ENCODE results near the gene CERS1.
A peak's percentile ranks its signal among the peaks of the same experiment; 100 is the strongest.

The CERS1 gene

DNA sequence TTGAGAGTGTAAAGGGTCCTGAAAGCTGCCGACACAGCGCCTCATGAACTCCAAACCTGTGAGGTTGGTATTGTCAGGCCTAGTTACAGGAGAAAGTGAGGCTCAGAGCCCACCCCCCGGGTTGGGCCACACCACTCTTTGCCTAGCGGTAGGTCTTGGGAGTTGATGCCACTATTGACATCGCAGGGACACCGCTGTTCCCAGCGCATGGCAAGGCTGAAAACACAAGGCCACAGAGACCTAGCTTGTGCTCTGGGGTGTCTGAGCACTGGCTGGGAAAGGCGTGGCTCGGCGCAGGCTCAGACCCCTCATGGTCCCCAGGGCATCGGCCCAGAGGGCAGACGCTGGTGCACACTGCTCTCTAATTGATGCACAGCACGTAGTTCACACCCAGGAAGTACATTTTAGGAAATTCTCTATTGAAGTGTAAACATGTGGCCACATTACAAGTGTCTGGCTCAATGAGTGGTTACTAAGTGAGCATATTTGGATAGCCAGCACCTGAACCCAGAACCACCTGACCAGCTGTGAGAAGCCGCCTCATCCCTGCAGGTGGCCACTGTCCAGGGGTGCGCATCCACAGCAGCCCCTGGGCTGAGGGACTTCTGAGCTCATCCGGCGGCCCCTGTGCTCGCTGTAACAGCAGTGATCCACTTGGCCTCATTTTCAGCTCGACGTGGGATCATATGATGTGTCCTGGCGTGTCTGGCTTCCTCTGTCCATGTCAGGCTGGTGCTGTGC lies 36.9 kb downstream of the CERS1 start:
- no peak for DNase-seq (ENCODE audit: low read depth, low spot score)
- CTCF ChIA-PET: interaction anchor here (0.7 to 13.9 kb wide), 6 partner anchors 7 to 408 kb away, joined by 3 to 249 read pairs (median 4); no protein-coding TSS in a partner anchor
- H3K4me3 ChIP-seq (ENCODE audit: low read depth, low read length): no peak overlapping the region
- POLR2A ChIA-PET: no interaction called here
- TF ChIP-seq, protein P1, sequence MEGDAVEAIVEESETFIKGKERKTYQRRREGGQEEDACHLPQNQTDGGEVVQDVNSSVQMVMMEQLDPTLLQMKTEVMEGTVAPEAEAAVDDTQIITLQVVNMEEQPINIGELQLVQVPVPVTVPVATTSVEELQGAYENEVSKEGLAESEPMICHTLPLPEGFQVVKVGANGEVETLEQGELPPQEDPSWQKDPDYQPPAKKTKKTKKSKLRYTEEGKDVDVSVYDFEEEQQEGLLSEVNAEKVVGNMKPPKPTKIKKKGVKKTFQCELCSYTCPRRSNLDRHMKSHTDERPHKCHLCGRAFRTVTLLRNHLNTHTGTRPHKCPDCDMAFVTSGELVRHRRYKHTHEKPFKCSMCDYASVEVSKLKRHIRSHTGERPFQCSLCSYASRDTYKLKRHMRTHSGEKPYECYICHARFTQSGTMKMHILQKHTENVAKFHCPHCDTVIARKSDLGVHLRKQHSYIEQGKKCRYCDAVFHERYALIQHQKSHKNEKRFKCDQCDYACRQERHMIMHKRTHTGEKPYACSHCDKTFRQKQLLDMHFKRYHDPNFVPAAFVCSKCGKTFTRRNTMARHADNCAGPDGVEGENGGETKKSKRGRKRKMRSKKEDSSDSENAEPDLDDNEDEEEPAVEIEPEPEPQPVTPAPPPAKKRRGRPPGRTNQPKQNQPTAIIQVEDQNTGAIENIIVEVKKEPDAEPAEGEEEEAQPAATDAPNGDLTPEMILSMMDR (IDR thresholded peaks at IDR 0.05; ENCODE audit: insufficient read depth, low read length, missing control alignments): no peak

- H3K4me3 ChIP-seq (ENCODE audit: low read depth, low read length): no peak overlapping the region
- TF ChIP-seq, protein P1 (IDR thresholded peaks at IDR 0.05; ENCODE audit: insufficient read depth, low read length, missing control alignments): no peak
- no peak for DNase-seq (ENCODE audit: low read depth, low spot score)
- CTCF ChIA-PET: interaction anchor here (1.4 to 13.9 kb wide), 4 partner anchors 8 to 269 kb away, joined by 3 to 249 read pairs (median 40); partner anchors contain the start of gene REX1BD
- POLR2A ChIA-PET: no interaction called here
These were observed 38.7 kb downstream of the CERS1 start for GRCh38 chr19:18857223-18857622.

DNA sequence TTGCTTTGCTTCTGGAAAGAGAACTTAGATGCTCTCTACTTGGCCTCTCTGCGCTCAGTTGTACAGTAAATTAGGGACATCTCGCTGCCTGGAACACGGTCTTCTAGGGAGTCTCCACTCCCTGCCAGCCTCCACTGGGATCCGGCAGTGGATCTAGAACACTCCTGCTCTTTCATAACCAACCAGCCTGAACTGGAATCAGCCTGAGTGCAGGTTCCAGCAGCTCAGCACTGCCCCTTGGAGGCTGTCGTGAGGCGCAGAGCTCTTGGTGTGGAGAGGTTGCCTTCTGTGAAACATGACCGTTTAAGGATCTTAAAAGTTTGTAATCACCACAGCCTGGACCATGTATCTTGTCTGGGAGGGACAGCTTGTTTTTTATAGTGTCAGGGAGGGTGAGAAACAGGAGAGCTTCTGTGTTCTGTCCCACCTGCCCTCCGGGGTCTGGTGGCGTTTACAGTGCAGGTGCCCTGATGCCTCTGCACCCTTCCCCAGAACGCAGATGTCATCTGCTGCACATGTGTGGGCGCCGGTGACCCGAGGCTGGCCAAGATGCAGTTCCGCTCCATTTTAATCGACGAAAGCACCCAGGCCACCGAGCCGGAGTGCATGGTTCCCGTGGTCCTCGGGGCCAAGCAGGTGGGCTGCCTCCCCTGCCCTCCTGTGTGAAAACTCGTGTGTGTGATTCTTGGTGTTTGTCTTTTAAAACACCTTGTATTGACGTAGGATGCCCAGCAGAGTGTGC lies 39.4 kb downstream of the CERS1 start:
- ChIA-PET POLR2A (no interaction called here), CTCF (interaction anchor here (1.4 to 13.9 kb wide), 5 partner anchors 9 to 268 kb away, joined by 3 to 249 read pairs (median 21); partner anchors contain the start of gene REX1BD)
- DNase-seq (ENCODE audit: low read depth, low spot score): no peak
- no peak overlapping the region for H3K4me3 ChIP-seq (ENCODE audit: low read depth, low read length)
- TF ChIP-seq, protein P1 (IDR thresholded peaks at IDR 0.05; ENCODE audit: insufficient read depth, low read length, missing control alignments): peak; percentile 51

DNA sequence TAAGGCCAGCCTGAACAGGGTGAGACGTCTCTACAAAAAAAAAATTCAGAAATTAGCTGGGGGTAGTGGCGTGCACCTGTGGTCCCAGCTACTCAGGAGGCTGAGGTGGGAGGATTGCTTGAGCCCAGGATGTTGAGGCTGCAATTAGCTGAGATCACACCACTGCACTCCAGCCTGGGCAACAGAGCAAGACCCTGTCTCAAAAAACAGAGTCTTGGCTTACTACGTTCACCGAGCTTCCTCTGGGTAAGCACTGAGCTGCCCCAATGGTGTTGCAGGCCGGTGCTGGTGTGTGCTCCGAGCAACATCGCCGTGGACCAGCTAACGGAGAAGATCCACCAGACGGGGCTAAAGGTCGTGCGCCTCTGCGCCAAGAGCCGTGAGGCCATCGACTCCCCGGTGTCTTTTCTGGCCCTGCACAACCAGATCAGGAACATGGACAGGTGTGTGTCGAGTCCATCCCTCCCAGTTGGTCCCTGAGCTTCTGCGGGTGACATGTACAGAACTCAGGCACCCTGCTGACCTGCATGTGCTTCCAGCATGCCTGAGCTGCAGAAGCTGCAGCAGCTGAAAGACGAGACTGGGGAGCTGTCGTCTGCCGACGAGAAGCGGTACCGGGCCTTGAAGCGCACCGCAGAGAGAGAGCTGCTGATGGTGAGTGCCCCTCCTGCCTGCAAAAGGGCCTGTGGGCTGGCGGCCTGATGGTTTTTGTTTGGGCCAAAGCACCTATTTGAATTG lies 40.1 kb downstream of the CERS1 start:
- no peak for DNase-seq (ENCODE audit: low read depth, low spot score)
- TF ChIP-seq, protein P1 (IDR thresholded peaks at IDR 0.05; ENCODE audit: insufficient read depth, low read length, missing control alignments): no peak
- ChIA-PET CTCF (interaction anchor here (1.1 to 13.9 kb wide), 5 partner anchors 10 to 267 kb away, joined by 3 to 249 read pairs (median 21); partner anchors contain the start of gene REX1BD), POLR2A (no interaction called here)
- no peak overlapping the region for H3K4me3 ChIP-seq (ENCODE audit: low read depth, low read length)

- TF ChIP-seq, protein P1 (IDR thresholded peaks at IDR 0.05; ENCODE audit: insufficient read depth, low read length, missing control alignments): no peak
- ChIA-PET CTCF (interaction anchor here (0.7 to 13.9 kb wide), 7 partner anchors 9 to 296 kb away, joined by 3 to 249 read pairs (median 4); partner anchors contain the start of gene REX1BD), POLR2A (interaction anchor here (0.6 kb wide), 1 partner anchor 263 kb away, joined by 3 read pairs; no protein-coding TSS in a partner anchor)
- H3K4me3 ChIP-seq (ENCODE audit: low read depth, low read length): no peak overlapping the region
- DNase-seq (ENCODE audit: low read depth, low spot score): no peak
These were observed 41.0 kb downstream of the CERS1 start for GRCh38 chr19:18854982-18855381.

All from AG04449 (cell line).